Measurements from ENCODE around the gene UBR4. TPM values are rescaled to one million over a fixed set of nuclear protein-coding genes. Genes with fewer than 3 reads are reported as not detected.
"Not testable (repeated sequence)": the region's sequence is repeated elsewhere in the genome, so short reads cannot be mapped to it uniquely, and the experiment has no call there.

UBR4 gene
- total RNA-seq, 1 experiment from 2014 or later = 90.5 TPM

GRCh38 chr1:19220080-19220846 lies 10.2 kb upstream of the UBR4 start:
- DNase-seq (ENCODE audit: low read depth) = no peak

- DNase-seq (ENCODE audit: low read depth) = no peak
Observed at GRCh38 chr1:19219451-19219850, 9.4 kb upstream of the UBR4 start.

GRCh38 chr1:19216585-19216984 lies 6.5 kb upstream of the UBR4 start:
- DNase-seq (ENCODE audit: low read depth) = not testable (repeated sequence)

- DNase-seq (ENCODE audit: low read depth) = no peak
Observed at GRCh38 chr1:19213580-19213979, 3.5 kb upstream of the UBR4 start.

- no peak for DNase-seq (ENCODE audit: low read depth)
Observed at GRCh38 chr1:19212167-19212566, 2.1 kb upstream of the UBR4 start.

GRCh38 chr1:19210772-19211549 lies 895 bp upstream of the UBR4 start:
- DNase-seq (ENCODE audit: low read depth) = no peak

GRCh38 chr1:19209439-19209989 lies 552 bp downstream of the UBR4 start:
- peak; percentile 32 for DNase-seq (ENCODE audit: low read depth)

- DNase-seq (ENCODE audit: low read depth) = no peak
Observed at GRCh38 chr1:19208710-19209438, 1.2 kb downstream of the UBR4 start.

- no peak for DNase-seq (ENCODE audit: low read depth)
Observed at GRCh38 chr1:19206947-19207346, 3.1 kb downstream of the UBR4 start.

GRCh38 chr1:19205845-19206244 lies 4.2 kb downstream of the UBR4 start:
- no peak for DNase-seq (ENCODE audit: low read depth)

- no peak for DNase-seq (ENCODE audit: low read depth)
Observed at GRCh38 chr1:19205403-19205802, 4.7 kb downstream of the UBR4 start.

GRCh38 chr1:19204446-19205266 lies 5.4 kb downstream of the UBR4 start:
- DNase-seq (ENCODE audit: low read depth) = no peak

GRCh38 chr1:19203440-19203839 lies 6.6 kb downstream of the UBR4 start:
- peak; percentile 75 for DNase-seq (ENCODE audit: low read depth)

GRCh38 chr1:19202396-19202795 lies 7.7 kb downstream of the UBR4 start:
- no peak for DNase-seq (ENCODE audit: low read depth)

GRCh38 chr1:19199969-19200604 lies 10.0 kb downstream of the UBR4 start:
- DNase-seq (ENCODE audit: low read depth) = no peak

- no peak for DNase-seq (ENCODE audit: low read depth)
Observed at GRCh38 chr1:19199329-19199968, 10.6 kb downstream of the UBR4 start.

- DNase-seq (ENCODE audit: low read depth) = no peak
Observed at GRCh38 chr1:19198820-19199219, 11.2 kb downstream of the UBR4 start.

- no peak for DNase-seq (ENCODE audit: low read depth)
Observed at GRCh38 chr1:19197845-19198244, 12.2 kb downstream of the UBR4 start.

- DNase-seq (ENCODE audit: low read depth) = no peak
Observed at GRCh38 chr1:19196331-19196730, 13.7 kb downstream of the UBR4 start.

GRCh38 chr1:19193004-19193403 lies 17.1 kb downstream of the UBR4 start:
- DNase-seq (ENCODE audit: low read depth) = no peak
